Measurements from ENCODE around the gene PKHD1.

- no peak for TF ChIP-seq CTCF (IDR thresholded peaks at IDR 0.05)
- no peak for TF ChIP-seq POLR2A (IDR thresholded peaks at IDR 0.05)
- no peak for TF ChIP-seq POLR2AphosphoS5 (IDR thresholded peaks at IDR 0.05)
These were observed 311.2 kb downstream of the PKHD1 start for GRCh38 chr6:51775942-51776860.

All from suprapubic skin (tissue), 4 donors.